Neural crest cell (in vitro differentiated cells): ENCODE data around the gene SIGLEC6. TPM values are rescaled to one million over a fixed set of nuclear protein-coding genes. Genes with fewer than 3 reads are reported as not detected.

Experiments used
- DNase-seq: peaks from one replicate; pipeline ENCODE4 v3.0.0; 2021; ENCODE audit warnings: low read depth, mixed read lengths, low spot score
- H3K27ac Mint-ChIP-seq: one replicate; pipeline ENCODE4 v1.8.0; 2021; ENCODE audit warnings: mild to moderate bottlenecking, mixed read lengths; ENCODE audit not compliant: unreplicated experiment
- H3K27me3 Mint-ChIP-seq: 2 replicates; pipeline ENCODE4 v1.8.0; 2021; ENCODE audit warnings: low read depth, mild to moderate bottlenecking, mixed read lengths
- H3K36me3 Mint-ChIP-seq: 2 replicates; pipeline ENCODE4 v1.8.0; 2021; ENCODE audit warnings: low read depth, mild to moderate bottlenecking, mixed read lengths
- H3K4me1 Mint-ChIP-seq: 2 replicates; pipeline ENCODE4 v1.8.0; 2021; ENCODE audit warnings: mixed read lengths
- H3K4me3 Mint-ChIP-seq: one replicate; pipeline ENCODE4 v1.8.0; 2021; ENCODE audit warnings: mild to moderate bottlenecking, mixed read lengths
- H3K9me3 Mint-ChIP-seq: 2 replicates; pipeline ENCODE4 v1.8.0; 2021; ENCODE audit warnings: mixed read lengths
- CTCF ChIP-seq: fragments of 200-600 bp; sonication (generic); conservative IDR thresholded peaks from 2 replicates; pipeline ENCODE4 v1.5.0; 2021; ENCODE audit warnings: antibody characterized with exemption, mild to moderate bottlenecking
- total RNA-seq: library from RNA; stranded (reverse); gene quantifications from 2 replicates; pipeline ENCODE4 v1.2.1, GENCODE V29; 2021

The SIGLEC6 gene
- total RNA-seq, 1 donor from 2014 or later = not detected

GRCh38 chr19:51542699-51543098, 11.2 kb upstream of the SIGLEC6 start:
- Mint-ChIP-seq H3K36me3 (no peaks in the 10 kb centered on the region), H3K4me3 (no peak overlapping the region), H3K27me3 (peaks cover 67% of the 10 kb centered on the region), H3K9me3 (no peaks in the 10 kb centered on the region), H3K4me1 (no peaks in the 10 kb centered on the region), H3K27ac (no peak overlapping the region)
- no peak for TF ChIP-seq CTCF
- DNase-seq = no peak

- Mint-ChIP-seq H3K9me3 (no peaks in the 10 kb centered on the region), H3K27me3 (peaks cover 71% of the 10 kb centered on the region), H3K4me1 (no peaks in the 10 kb centered on the region), H3K4me3 (no peak overlapping the region), H3K36me3 (no peaks in the 10 kb centered on the region), H3K27ac (no peak overlapping the region)
- no peak for TF ChIP-seq CTCF
- DNase-seq = no peak
Measured at GRCh38 chr19:51541458-51542357, 10.2 kb upstream of the SIGLEC6 start.

- DNase-seq = no peak
- Mint-ChIP-seq H3K4me3 (no peak overlapping the region), H3K27ac (no peak overlapping the region), H3K36me3 (no peaks in the 10 kb centered on the region), H3K9me3 (no peaks in the 10 kb centered on the region), H3K27me3 (peaks cover 80% of the 10 kb centered on the region), H3K4me1 (no peaks in the 10 kb centered on the region)
- TF ChIP-seq CTCF = no peak
Measured at GRCh38 chr19:51539821-51540366, 8.4 kb upstream of the SIGLEC6 start.

GRCh38 chr19:51535535-51535934, 4.1 kb upstream of the SIGLEC6 start:
- Mint-ChIP-seq H3K36me3 (no peaks in the 10 kb centered on the region), H3K4me1 (no peaks in the 10 kb centered on the region), H3K27ac (no peak overlapping the region), H3K9me3 (no peaks in the 10 kb centered on the region), H3K27me3 (peaks cover 90% of the 10 kb centered on the region), H3K4me3 (no peak overlapping the region)
- TF ChIP-seq CTCF = no peak
- no peak for DNase-seq

- H3K4me1 Mint-ChIP-seq = no peaks in the 10 kb centered on the region
- no peaks in the 10 kb centered on the region for H3K36me3 Mint-ChIP-seq
- H3K4me3 Mint-ChIP-seq = no peak overlapping the region
- H3K27ac Mint-ChIP-seq = no peak overlapping the region
- H3K27me3 Mint-ChIP-seq = peaks cover 95% of the 10 kb centered on the region
- no peak for TF ChIP-seq CTCF
- DNase-seq = no peak
- H3K9me3 Mint-ChIP-seq = no peaks in the 10 kb centered on the region
Measured at GRCh38 chr19:51530616-51531015, 854 bp downstream of the SIGLEC6 start.
